Dermis microvascular lymphatic vessel endothelial cell (primary cell): Measurements from ENCODE around the gene METTL13. TPM values are rescaled to one million over a fixed set of nuclear protein-coding genes. Genes with fewer than 3 reads are reported as not detected.
"Not testable (repeated sequence)": the region's sequence is repeated elsewhere in the genome, so short reads cannot be mapped to it uniquely, and the experiment has no call there.

ENCODE experiments used
- DNase-seq, 2 donors: peaks; one replicate each; pipeline versions ENCODE4 v3.0.0 to v3.0.0-alpha.2; 2010; ENCODE audit warnings: low read depth in 2 of 2
- total RNA-seq: library from RNA; depleted of rRNA; stranded (reverse); fragments of >200 nt; gene quantifications from 2 replicates; pipeline ENCODE4 v1.2.1, GENCODE V29; 2014

The METTL13 gene
- total RNA-seq, 1 donor from 2014 or later: 19.4 TPM

- no peak for DNase-seq
Measured at GRCh38 chr1:171769171-171769570, 12.3 kb upstream of the METTL13 start.

GRCh38 chr1:171769754-171770153 is 11.7 kb upstream of the METTL13 start:
- DNase-seq: no peak

- DNase-seq: no peak
Measured at GRCh38 chr1:171772312-171772711, 9.1 kb upstream of the METTL13 start.

GRCh38 chr1:171780583-171781175 is 781 bp upstream of the METTL13 start:
- no peak for DNase-seq

GRCh38 chr1:171783816-171784530 is 2.5 kb downstream of the METTL13 start:
- no peak for DNase-seq

- no peak for DNase-seq
Measured at GRCh38 chr1:171784784-171785183, 3.3 kb downstream of the METTL13 start.

GRCh38 chr1:171785766-171786165 is 4.3 kb downstream of the METTL13 start:
- peak; percentile 47 to 69 for DNase-seq

- DNase-seq: no peak
Measured at GRCh38 chr1:171786534-171786933, 5.1 kb downstream of the METTL13 start.

GRCh38 chr1:171787686-171788480 is 6.4 kb downstream of the METTL13 start:
- no peak for DNase-seq

GRCh38 chr1:171788696-171789095 is 7.2 kb downstream of the METTL13 start:
- DNase-seq: no peak

GRCh38 chr1:171790318-171790717 is 8.9 kb downstream of the METTL13 start:
- no peak for DNase-seq

- no peak for DNase-seq
Measured at GRCh38 chr1:171792656-171793369, 11.4 kb downstream of the METTL13 start.

GRCh38 chr1:171793636-171794035 is 12.2 kb downstream of the METTL13 start:
- DNase-seq: no peak

- DNase-seq: peak in 1 of 2 donors; percentile 25
Measured at GRCh38 chr1:171794085-171794484, 12.6 kb downstream of the METTL13 start.

GRCh38 chr1:171796592-171796991 is 15.1 kb downstream of the METTL13 start:
- no peak for DNase-seq

GRCh38 chr1:171798311-171798710 is 16.9 kb downstream of the METTL13 start:
- no peak for DNase-seq

- DNase-seq: no peak
Measured at GRCh38 chr1:171798765-171799164, 17.3 kb downstream of the METTL13 start.

- no peak for DNase-seq
Measured at GRCh38 chr1:171799166-171799565, 17.7 kb downstream of the METTL13 start.

GRCh38 chr1:171799698-171800097 is 18.2 kb downstream of the METTL13 start:
- not testable (repeated sequence) for DNase-seq

- DNase-seq: no peak
Measured at GRCh38 chr1:171800342-171800741, 18.9 kb downstream of the METTL13 start.

GRCh38 chr1:171800851-171801250 is 19.4 kb downstream of the METTL13 start:
- DNase-seq: no peak

- peak in 1 of 2 donors; percentile 50 for DNase-seq
Measured at GRCh38 chr1:171801487-171801891, 20.0 kb downstream of the METTL13 start.
